GM18526 (cell line): ENCODE measurements around the gene CCDC197.

Experiments used
- POLR2A ChIP-seq: IDR thresholded peaks from 3 replicates; pipeline ENCODE4 v1.6.1; 2011; ENCODE audit not compliant: insufficient read length; ENCODE audit errors: extremely low read depth

The CCDC197 gene

DNA sequence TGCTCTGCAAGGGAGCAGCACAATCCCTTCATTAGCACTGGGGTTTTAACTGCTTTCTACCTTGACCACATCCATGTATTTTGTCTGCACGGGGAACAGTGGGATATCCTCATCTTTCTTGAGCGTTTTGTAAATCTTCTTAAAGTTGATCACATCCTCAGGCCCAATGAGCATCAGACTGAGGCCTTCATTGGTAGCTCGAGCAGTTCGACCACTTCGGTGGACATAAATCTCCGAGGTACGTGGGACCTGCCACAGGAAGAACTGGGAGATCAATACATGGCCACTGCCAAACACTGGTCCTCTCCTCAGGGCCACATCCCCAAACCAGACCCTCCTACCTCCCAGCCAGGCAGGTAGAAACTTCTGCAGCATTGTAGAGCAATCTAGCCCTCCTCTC lies 57.8 kb downstream of the CCDC197 start:
- no peak for TF ChIP-seq POLR2A

DNA sequence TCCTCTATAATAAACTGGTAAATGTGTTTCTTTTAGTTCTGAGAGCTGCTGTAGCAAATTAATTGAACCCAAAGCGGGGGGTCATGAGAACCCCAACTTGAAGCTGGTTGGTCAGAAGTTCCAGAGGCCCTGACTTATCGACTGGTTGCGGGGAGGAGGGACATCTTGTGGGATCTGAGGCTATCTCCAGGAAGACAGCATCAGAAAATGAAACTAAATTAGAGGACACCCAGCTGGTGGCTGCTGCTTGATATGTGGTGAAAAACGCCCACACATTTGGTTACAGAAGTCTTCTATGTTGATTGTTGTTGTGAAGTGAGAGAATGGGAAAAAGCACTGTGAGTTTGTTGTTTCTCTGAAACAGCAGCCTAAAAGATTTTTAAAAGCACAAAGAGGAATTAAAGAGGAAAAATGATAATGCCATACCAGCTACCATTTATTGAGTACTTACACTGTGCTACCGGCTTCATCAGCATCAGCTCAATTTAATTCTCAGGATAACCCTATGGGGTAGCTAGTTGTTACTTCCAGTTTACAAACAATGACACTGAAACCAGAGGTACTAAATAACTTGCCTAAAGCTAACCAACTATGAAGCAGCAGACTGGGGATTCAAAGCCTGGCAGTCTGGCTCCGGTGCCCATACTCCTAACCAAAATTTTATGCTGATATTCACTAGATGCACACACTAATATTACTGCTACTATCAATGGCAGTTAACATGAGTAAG lies 59.6 kb downstream of the CCDC197 start:
- TF ChIP-seq POLR2A = no peak

DNA sequence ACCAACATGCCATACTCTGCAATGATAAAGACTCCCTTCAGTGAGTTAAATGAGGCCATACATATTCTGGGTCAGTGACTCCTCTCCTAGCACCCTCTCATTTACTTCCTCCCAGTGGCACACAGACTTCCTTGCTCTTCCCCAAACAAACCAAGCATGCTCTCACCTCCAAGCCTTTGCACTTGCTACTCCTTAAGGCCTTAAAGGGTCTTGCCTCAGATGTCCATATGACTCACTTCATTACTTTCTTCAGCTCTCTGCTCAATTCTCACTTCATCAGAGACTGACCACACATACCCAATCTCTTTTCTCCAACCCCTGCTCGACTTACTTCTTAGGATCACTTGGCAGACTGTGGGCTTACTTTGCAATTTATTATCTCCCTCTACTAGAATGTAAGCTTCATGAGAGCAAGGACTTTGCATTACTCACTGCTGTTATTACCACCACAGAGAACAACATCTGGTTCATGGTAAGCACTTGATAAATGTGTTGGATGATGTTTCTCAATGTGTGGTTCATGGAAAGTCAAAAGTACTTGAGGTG lies 61.1 kb downstream of the CCDC197 start:
- no peak for TF ChIP-seq POLR2A
